PC-9 (cell line): ENCODE measurements around the gene OSBPL6. TPM values are rescaled to one million over a fixed set of nuclear protein-coding genes. Genes with fewer than 3 reads are reported as not detected.

ENCODE experiments used
- BruUV-seq: library from RNA; stranded (reverse); fragments of 400-500 nt; replicated peaks from 2 replicates; lab custom pipeline; 2021; lab: Mats Ljungman, UMichigan
- CTCF ChIA-PET: fragments of 300-600 bp; sonication (Branson Sonifier 250); formaldehyde crosslinking; loops from one replicate; lab custom pipeline; 2022; ENCODE audit warnings: antibody characterized with exemption; lab: Charles Lee
- POLR2A ChIA-PET: fragments of 300-600 bp; sonication (Branson Sonifier 250); formaldehyde crosslinking; loops from one replicate; lab custom pipeline; 2022; ENCODE audit warnings: antibody characterized with exemption; ENCODE audit not compliant: unreplicated experiment; lab: Charles Lee
- DNase-seq, 2 experiments: peaks; one replicate each; pipeline versions ENCODE4 v3.0.0 to v3.0.0-alpha.2; 2015 to 2022; ENCODE audit warnings: mixed read lengths in 1 of 2
- H2AFZ ChIP-seq: fragments of 200-600 bp; sonication (generic); 2 replicates; pipeline ENCODE4 v1.8.1; 2017; ENCODE audit warnings: antibody characterized with exemption
- H3F3A ChIP-seq: fragments of 200-600 bp; sonication (generic); 2 replicates; pipeline ENCODE4 v1.8.1; 2017; ENCODE audit warnings: antibody characterized with exemption, mild to moderate bottlenecking, low read depth; ENCODE audit not compliant: insufficient read depth
- H3K27ac ChIP-seq: fragments of 200-600 bp; sonication (generic); 2 replicates; pipeline ENCODE4 v1.6.1; 2016; ENCODE audit warnings: mixed run types
- H3K27me3 ChIP-seq: fragments of 200-600 bp; sonication (generic); 2 replicates; pipeline ENCODE4 v1.6.1; 2016; ENCODE audit warnings: low read depth, mixed run types; ENCODE audit not compliant: insufficient read depth
- H3K36me3 ChIP-seq: fragments of 200-600 bp; sonication (generic); 2 replicates; pipeline ENCODE4 v1.6.1; 2016; ENCODE audit warnings: low read depth, mixed run types
- H3K4me1 ChIP-seq: fragments of 200-600 bp; sonication (generic); replicated peaks from 2 replicates; pipeline ENCODE4 v1.6.1; 2016; ENCODE audit warnings: mixed run types; ENCODE audit not compliant: insufficient read depth
- H3K4me2 ChIP-seq: fragments of 200-600 bp; sonication (generic); 2 replicates; pipeline ENCODE4 v1.6.1; 2017; ENCODE audit warnings: mixed run types
- H3K4me3 ChIP-seq: fragments of 200-600 bp; sonication (generic); 2 replicates; pipeline ENCODE4 v1.6.1; 2016; ENCODE audit warnings: mixed run types
- H3K79me2 ChIP-seq: fragments of 200-600 bp; sonication (generic); 2 replicates; pipeline ENCODE4 v1.6.1; 2017; ENCODE audit warnings: low read depth, mixed run types
- H3K9me2 ChIP-seq: fragments of 200-600 bp; sonication (generic); 2 replicates; pipeline ENCODE4 v1.8.1; 2017; ENCODE audit warnings: mild to moderate bottlenecking; ENCODE audit not compliant: insufficient read depth
- H3K9me3 ChIP-seq: fragments of 200-600 bp; sonication (generic); 2 replicates; pipeline ENCODE4 v1.8.1; 2016; ENCODE audit warnings: low read depth; ENCODE audit not compliant: insufficient read depth
- H4K20me1 ChIP-seq: fragments of 200-600 bp; sonication (generic); 2 replicates; pipeline ENCODE4 v1.8.1; 2017; ENCODE audit not compliant: insufficient read depth
- CTCF ChIP-seq: fragments of 200-600 bp; sonication (generic); conservative IDR thresholded peaks from 2 replicates; pipeline ENCODE4 v1.6.1; 2017; ENCODE audit warnings: mixed run types, antibody characterized with exemption, mild to moderate bottlenecking, moderate library complexity
- EZH2 ChIP-seq: fragments of 200-600 bp; sonication (generic); IDR thresholded peaks from 2 replicates; pipeline ENCODE4 v1.8.0; 2017; ENCODE audit warnings: antibody characterized with exemption, low read depth
- intact Hi-C: fragments of 100-400 bp; cut with micrococcal nuclease; formaldehyde crosslinking; loops from one replicate; pipeline ENCODE4 v1.10.0; 2022; ENCODE audit not compliant: unreplicated experiment
- total RNA-seq: library from RNA; stranded (reverse); gene quantifications from 2 replicates; pipeline ENCODE4 v1.2.3, GENCODE V29; 2021

The OSBPL6 gene
- total RNA-seq, 1 experiment from 2014 or later, result 2.6 TPM

- H4K20me1 ChIP-seq, result no peaks in the 10 kb centered on the region
- ChIA-PET CTCF (no interaction called here), POLR2A (interaction anchor here (0.6 kb wide), 1 partner anchor 43 kb away, joined by 17 read pairs; no protein-coding TSS in a partner anchor)
- no peak overlapping the region for H3K27ac ChIP-seq
- 0 out of 2 replicates have a peak, but pooled peaks cover 2% of the 10 kb centered on the region for H3F3A ChIP-seq
- BruUV-seq, result no TSS peak
- no peaks in the 10 kb centered on the region for H3K79me2 ChIP-seq
- H3K9me2 ChIP-seq, result peaks cover 4% of the 10 kb centered on the region; the same call in 1 of the 2 replicates
- H3K4me3 ChIP-seq, result no peak overlapping the region
- intact Hi-C loops, result no loop called here
- no peaks in the 10 kb centered on the region for H3K36me3 ChIP-seq
- no peaks in the 10 kb centered on the region for H3K4me1 ChIP-seq
- H3K4me2 ChIP-seq, result no peak overlapping the region
- H2AFZ ChIP-seq, result no peak overlapping the region
- H3K9me3 ChIP-seq, result no peaks in the 10 kb centered on the region
- DNase-seq, result no peak
- TF ChIP-seq EZH2 (no peak), CTCF (no peak)
- peaks cover 12% of the 10 kb centered on the region; the same call in 1 of the 2 replicates for H3K27me3 ChIP-seq
Measured at GRCh38 chr2:178187861-178188260, 6.5 kb upstream of the OSBPL6 start.

GRCh38 chr2:178188466-178188865 lies 5.8 kb upstream of the OSBPL6 start:
- ChIA-PET CTCF (no interaction called here), POLR2A (interaction anchor here (0.6 kb wide), 1 partner anchor 44 kb away, joined by 17 read pairs; no protein-coding TSS in a partner anchor)
- no peak overlapping the region for H3K27ac ChIP-seq
- peaks cover 4% of the 10 kb centered on the region; the same call in 1 of the 2 replicates for H3K9me2 ChIP-seq
- H3K9me3 ChIP-seq, result no peaks in the 10 kb centered on the region
- H3K4me1 ChIP-seq, result 0 out of 2 replicates have a peak, but pooled peaks cover 4% of the 10 kb centered on the region
- H2AFZ ChIP-seq, result no peak overlapping the region
- no peaks in the 10 kb centered on the region for H3K79me2 ChIP-seq
- no peaks in the 10 kb centered on the region for H3K36me3 ChIP-seq
- BruUV-seq, result no TSS peak
- no peak overlapping the region for H3K4me3 ChIP-seq
- no peaks in the 10 kb centered on the region for H4K20me1 ChIP-seq
- no peak for TF ChIP-seq EZH2
- TF ChIP-seq CTCF, result no peak
- DNase-seq, result no peak
- H3K4me2 ChIP-seq, result no peak overlapping the region
- intact Hi-C loops, result no loop called here
- peaks cover 18% of the 10 kb centered on the region; the same call in 1 of the 2 replicates for H3K27me3 ChIP-seq
- peaks cover 7% of the 10 kb centered on the region; the same call in 1 of the 2 replicates for H3F3A ChIP-seq

- ChIA-PET POLR2A (interaction anchor here (0.6 kb wide), 1 partner anchor 88 kb away, joined by 3 read pairs; no protein-coding TSS in a partner anchor), CTCF (interaction anchor here (0.7 kb wide), 1 partner anchor 292 kb away, joined by 3 read pairs; no protein-coding TSS in a partner anchor)
- Histone ChIP-seq H3K27me3 (peaks cover 24% of the 10 kb centered on the region; the same call in 1 of the 2 replicates), H4K20me1 (no peaks in the 10 kb centered on the region), H3K4me2 (no peak overlapping the region), H3K79me2 (no peaks in the 10 kb centered on the region), H2AFZ (no peak overlapping the region), H3K9me2 (no peaks in the 10 kb centered on the region), H3K9me3 (no peaks in the 10 kb centered on the region), H3K4me1 (peaks cover 16% of the 10 kb centered on the region), H3K27ac (no peak overlapping the region), H3F3A (peaks cover 10% of the 10 kb centered on the region; the same call in 1 of the 2 replicates), H3K36me3 (no peaks in the 10 kb centered on the region), H3K4me3 (no peak overlapping the region)
- TF ChIP-seq CTCF (no peak), EZH2 (no peak)
- intact Hi-C loops, result loop anchor here (5.0 to 10.0 kb wide), 3 partner anchors 116 to 206 kb away; partner anchors contain the start of gene PDE11A
- no peak for DNase-seq
- no TSS peak for BruUV-seq
Measured at GRCh38 chr2:178191004-178191508, 3.3 kb upstream of the OSBPL6 start.
